Iris pigment epithelial cell (primary cell): Measurements from ENCODE around the gene EDN1.
"Not testable (repeated sequence)": the region's sequence is repeated elsewhere in the genome, so short reads cannot be mapped to it uniquely, and the experiment has no call there.

Source experiments
- DNase-seq: peaks from one replicate; pipeline ENCODE4 v3.0.0-alpha.2; 2011; ENCODE audit warnings: low read depth

Gene EDN1

GRCh38 chr6:12327391-12327790, 37.2 kb downstream of the EDN1 start:
- DNase-seq = peak; percentile 12

GRCh38 chr6:12327988-12328387, 37.8 kb downstream of the EDN1 start:
- DNase-seq = no peak

GRCh38 chr6:12328701-12329100, 38.5 kb downstream of the EDN1 start:
- DNase-seq = no peak

GRCh38 chr6:12331474-12331873, 41.3 kb downstream of the EDN1 start:
- no peak for DNase-seq

GRCh38 chr6:12331951-12332749, 42.0 kb downstream of the EDN1 start:
- peak; percentile 38 for DNase-seq

GRCh38 chr6:12332750-12333079, 42.6 kb downstream of the EDN1 start:
- DNase-seq = not testable (repeated sequence)

GRCh38 chr6:12333128-12333527, 43.0 kb downstream of the EDN1 start:
- no peak for DNase-seq

- no peak for DNase-seq
Measured at GRCh38 chr6:12334526-12335130, 44.5 kb downstream of the EDN1 start.

- DNase-seq = no peak
Measured at GRCh38 chr6:12335131-12335527, 45.0 kb downstream of the EDN1 start.

- DNase-seq = no peak
Measured at GRCh38 chr6:12335717-12336116, 45.6 kb downstream of the EDN1 start.

- no peak for DNase-seq
Measured at GRCh38 chr6:12336121-12336971, 46.2 kb downstream of the EDN1 start.

- DNase-seq = no peak
Measured at GRCh38 chr6:12339022-12339421, 48.9 kb downstream of the EDN1 start.

- no peak for DNase-seq
Measured at GRCh38 chr6:12339808-12340487, 49.8 kb downstream of the EDN1 start.

GRCh38 chr6:12340488-12340818, 50.3 kb downstream of the EDN1 start:
- no peak for DNase-seq

GRCh38 chr6:12342664-12343063, 52.5 kb downstream of the EDN1 start:
- DNase-seq = no peak

GRCh38 chr6:12343122-12343439, 52.9 kb downstream of the EDN1 start:
- DNase-seq = no peak

- DNase-seq = no peak
Measured at GRCh38 chr6:12343440-12344162, 53.4 kb downstream of the EDN1 start.

- no peak for DNase-seq
Measured at GRCh38 chr6:12344296-12344695, 54.1 kb downstream of the EDN1 start.

GRCh38 chr6:12344961-12345693, 55.0 kb downstream of the EDN1 start:
- no peak for DNase-seq

GRCh38 chr6:12345694-12346058, 55.5 kb downstream of the EDN1 start:
- no peak for DNase-seq
